DMS114 treated with DMSO at 0.1 percent for 48 hours (cell line): ENCODE results near the gene PREB.

ENCODE experiments used
- DNase-seq: peaks from one replicate; lab custom pipeline; 2025; ENCODE audit not compliant: unreplicated experiment; lab: John Stamatoyannopoulos, UW

PREB gene

DNA sequence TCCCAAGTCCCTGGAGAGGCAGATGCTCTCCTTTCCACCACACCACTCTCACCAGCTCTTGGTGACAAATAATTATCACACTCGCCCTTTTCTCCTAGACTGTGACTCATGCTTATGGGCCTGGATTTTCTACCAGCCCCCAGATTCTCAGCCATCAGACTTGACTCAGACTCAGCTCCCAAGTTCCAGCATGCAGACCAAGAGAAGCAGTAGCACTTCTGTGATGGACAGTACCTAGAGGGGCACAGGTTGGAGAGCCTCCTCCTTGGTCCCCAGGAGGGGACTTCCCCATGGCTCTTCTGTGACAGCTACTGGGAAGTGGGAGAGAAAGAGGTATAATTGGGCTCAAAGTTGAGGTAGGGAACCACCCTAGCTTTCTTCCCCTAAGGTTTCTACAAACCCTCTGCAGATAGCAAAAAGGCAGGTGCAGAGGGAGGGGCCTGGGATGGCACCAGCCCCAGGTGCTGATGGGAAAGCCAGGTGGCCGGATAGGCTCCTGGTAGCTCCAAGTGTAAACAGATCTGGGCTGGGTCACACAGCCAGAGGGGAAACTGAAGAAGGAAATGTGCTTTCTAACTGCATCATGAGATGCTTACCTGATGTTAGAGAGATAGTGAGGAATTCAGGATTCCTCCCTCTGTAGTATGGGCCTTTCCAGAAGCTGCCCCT lies 18.5 kb upstream of the PREB start:
- no peak for DNase-seq

DNA sequence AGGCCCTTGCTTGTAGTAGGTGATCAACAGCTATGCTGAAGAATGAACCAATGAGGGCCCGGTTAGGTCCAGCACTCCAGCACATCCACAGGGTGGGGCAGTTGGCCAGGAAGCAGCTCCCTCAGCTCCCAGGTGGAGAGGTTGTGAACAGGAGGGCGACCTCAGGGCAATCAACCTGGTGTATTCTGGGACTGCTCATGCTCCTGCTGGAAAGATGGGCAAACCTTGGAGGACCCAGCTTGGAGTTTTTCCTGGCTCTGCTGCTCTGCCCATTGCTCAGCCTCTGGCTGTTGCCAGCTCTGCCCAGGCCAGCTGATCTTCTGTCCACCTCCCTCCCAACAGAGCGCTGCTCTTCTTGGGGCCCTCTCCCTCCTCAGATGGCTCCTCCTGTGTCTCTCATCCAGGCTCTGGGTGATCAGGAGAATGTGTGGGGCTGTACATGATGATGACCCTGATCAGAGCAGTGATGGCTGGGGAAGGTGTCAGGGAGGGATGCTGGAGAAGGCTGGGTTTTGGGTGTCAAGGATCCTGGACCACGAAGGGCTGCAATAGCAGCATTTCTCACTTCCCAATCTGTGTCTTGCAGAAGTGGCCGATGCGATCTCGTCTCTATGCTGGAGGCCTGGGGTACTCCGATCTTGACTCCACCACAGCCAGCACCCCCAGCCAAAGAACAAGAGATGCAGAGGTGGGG lies 17.8 kb upstream of the PREB start:
- no peak for DNase-seq

- DNase-seq, result no peak
Observed at GRCh38 chr2:27150639-27151230, 16.3 kb upstream of the PREB start.

GRCh38 chr2:27149570-27150405 lies 15.4 kb upstream of the PREB start:
- DNase-seq, result no peak

DNA sequence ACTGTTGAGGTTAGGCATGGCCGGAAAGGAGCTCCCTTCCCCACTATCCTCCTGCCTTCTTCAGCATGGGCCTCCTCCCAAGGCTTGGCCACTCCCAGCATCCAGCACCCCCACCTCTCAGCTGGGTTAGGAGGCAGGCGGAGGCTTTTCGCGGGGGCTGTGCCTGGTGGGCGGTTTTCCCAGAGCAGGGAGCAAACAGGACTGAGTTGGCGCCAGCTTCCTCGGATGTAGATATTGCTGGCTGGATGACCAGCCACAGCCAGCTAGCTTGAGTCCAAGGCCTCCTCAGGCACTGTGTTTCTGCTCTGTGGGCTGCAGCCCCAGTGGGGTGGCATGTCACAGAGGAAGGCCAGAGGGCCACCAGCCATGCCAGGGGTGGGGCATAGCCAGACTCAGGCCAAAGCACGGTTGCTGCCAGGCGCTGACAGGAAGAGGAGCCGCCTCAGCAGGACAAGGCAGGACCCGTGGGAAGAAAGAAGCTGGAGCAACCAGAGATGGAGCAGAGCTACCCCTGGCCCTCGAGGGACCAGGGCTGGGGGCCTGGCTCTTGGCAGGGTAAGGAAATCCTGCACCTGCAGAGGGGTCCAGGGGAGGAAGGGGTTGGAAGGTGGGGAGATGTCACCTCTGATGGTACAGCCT lies 14.5 kb upstream of the PREB start, which contains the start of gene TCF23:
TSS of gene TCF23 (plus strand) at position 204 of the 639 bp plus-strand sequence. CDS start at position 334, 130 bp downstream.
- no peak for DNase-seq

DNA sequence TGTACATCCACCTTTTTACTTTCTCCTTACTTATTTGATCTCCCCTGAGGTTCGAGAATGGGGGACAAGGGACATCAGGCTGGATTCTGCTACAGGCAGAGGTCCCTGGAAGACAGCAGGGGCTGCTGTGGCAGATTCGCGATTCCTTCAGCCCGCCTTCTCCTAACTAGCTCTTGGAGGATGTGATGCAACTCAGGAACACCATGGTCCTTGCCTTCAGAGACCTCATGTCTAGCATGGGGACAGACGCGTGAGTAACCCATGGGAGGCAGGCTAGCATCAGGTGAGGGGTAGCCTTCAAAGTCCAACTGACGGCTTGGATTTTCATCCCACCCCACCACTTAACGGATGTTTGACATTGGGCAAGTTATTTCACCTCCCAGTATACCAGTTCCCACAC lies 13.5 kb upstream of the PREB start:
- DNase-seq, result no peak

DNA sequence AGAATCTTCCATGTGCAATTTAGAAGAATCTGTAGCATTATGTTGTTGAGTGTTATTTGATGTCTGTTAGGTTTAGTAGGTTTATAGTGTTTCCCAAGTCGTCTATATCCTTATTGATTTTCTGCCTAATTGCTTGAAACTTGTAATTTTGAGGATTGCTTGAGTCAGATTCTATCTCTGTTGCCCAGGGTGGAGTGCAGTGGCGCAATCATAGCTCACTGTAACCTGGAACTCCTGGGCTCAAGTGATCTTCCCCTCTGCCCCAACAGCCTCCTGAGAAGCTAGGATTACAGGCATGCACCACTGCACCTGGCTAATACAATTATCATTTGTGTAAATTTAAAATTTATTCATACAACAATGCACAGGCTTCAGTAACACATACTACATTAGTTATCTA lies 11.2 kb upstream of the PREB start:
- DNase-seq, result no peak

GRCh38 chr2:27143285-27143684 lies 8.8 kb upstream of the PREB start:
- DNase-seq, result no peak

- no peak for DNase-seq
Observed at GRCh38 chr2:27139310-27139709, 4.9 kb upstream of the PREB start, which contains the start of gene PRR30. Gene PRR30, minus strand, starts transcription at chr2:27139410. Its CDS starts 1,081 bp downstream, at chr2:27138329.

GRCh38 chr2:27138111-27138510 lies 3.7 kb upstream of the PREB start:
- no peak for DNase-seq

DNA sequence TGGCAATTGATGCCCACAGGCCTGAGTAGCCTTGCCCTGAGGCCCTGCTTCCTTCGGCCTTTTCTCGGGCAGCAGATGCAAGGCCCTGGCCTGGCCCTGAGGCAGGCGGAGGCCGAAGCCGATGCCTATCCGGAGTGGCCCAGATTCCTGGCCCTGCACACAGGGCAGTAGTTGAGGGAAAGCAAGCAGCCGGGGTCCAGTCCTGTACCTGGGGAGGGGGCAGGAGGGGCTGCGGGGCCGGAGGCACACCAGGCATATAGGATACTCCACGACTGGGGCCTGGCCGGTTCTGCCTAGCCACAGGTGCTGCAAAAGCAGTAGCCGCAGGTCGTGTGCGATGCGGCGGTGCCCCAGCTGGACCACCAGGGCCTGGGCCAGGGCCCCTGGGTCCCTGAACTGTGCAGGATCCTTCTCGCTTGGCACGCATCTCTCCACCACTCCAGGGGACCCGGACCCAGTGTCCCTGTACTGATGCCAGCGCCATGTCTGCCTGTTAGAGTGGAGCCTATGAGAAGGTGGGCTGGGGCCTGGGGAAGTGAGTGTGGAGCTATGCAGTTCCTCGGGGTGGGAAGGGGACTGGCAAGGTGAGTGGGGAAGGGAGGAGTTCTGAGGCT lies 3.0 kb upstream of the PREB start:
- DNase-seq, result no peak

GRCh38 chr2:27136751-27137150 lies 2.3 kb upstream of the PREB start:
- DNase-seq, result no peak

DNA sequence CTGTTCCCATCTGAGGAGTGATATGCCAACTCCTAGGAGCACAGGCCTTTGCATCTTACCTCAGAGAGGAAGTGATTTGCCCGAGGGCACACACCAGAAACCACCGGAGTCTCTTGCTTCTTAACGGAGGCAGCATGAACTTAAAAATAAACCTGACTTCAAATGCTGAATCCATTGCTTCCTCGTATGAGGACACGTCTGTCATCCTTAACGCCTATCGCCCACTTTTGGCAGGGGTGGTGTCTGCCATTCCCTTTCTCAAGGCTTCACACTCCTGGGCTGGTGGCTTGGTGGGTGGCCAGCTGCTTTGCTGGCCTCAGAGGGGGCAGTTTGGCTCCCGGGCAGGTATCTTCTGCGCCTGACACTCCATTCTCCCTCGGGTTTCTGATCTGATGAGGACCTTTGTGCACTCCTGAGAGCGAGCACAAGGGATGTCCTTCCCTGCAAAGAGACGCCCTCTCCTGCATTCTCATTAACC lies 1.1 kb upstream of the PREB start:
- no peak for DNase-seq

DNA sequence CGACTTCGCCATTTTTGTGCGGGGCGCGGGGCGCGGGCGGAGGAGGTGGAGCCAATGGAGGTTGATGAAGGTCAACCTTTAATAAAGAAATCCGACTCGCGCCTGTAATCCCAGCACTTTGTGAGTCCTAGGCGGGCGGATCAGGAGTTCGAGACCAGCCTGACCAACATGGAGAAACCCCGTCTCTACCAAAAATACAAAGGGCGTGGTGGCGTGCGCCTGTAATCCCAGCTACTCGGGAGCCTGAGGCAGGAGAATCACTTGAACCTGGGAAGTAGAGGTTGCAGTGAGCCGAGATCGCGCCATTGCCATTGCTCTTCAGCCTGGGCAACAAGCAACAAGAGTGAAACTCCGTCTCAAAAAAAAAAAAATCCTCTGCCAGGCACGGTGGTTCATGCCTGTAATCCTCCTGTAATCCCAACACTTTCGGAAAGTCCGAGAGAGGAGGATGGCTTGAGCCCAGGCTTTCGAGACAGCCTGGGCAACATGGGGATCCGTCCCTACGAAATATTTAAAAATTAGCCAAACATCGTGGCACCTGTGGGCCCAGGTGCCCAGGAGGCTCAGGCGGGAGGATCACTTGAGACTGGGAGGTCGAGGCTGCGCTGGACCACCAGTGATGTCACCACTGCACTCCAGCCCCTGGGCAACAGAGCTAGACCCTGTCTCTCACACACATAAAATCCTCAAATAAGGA lies 493 bp upstream of the PREB start:
- no peak for DNase-seq

DNA sequence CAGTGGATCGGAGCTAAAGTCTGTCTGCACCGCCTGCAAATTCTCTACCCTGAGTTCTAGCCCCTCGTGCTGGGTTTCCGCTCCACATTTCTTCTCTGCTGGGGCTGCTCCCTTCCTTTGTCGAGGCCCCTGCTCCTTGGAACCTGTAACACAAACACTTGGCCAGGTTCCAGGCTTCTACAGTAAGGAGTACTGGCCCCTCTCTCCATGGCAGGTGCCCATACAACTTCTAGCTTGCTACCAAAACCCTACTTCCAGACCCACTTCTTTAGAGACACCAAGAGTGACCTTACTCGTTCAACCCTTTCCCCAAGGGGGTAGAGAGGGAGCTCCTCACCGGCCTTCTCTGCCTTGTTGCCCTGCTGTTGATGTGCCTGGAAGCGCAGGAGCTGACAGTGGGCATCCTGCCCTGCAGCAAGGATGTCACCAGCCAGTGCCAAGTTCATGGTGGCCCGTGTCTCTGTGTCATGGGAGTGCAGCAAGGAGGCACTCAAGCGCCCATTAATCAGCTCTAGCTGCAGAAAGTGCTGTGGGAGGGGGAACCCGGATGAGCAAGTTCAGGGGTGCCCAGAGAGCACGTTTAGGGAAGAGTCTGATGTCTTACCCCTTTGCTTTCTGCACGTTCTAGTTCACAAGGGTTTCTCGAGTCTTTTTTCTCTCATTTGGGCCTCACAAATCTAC lies 1.1 kb downstream of the PREB start:
- no peak for DNase-seq

GRCh38 chr2:27131429-27131828 lies 3.0 kb downstream of the PREB start:
- DNase-seq, result no peak

DNA sequence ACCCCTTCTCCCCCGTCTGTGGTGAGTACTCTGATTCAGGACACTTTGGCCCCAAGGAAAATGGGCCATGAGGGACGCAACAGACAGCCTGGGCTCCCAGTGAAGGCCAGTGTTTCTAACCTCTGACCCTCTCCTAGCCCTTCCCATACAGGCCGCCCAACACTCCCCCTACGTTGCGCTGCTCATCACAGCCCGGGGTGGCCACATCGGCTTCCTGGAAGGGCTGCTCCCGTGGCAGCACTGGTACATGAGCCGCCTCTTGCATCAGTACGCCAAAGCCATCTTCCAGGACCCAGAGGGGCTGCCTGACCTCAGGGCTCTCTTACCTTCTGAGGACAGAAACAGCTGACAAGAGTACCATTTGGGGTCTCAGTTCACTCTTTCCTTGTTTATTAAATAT lies 4.0 kb downstream of the PREB start:
- no peak for DNase-seq

GRCh38 chr2:27128668-27129571 lies 5.5 kb downstream of the PREB start:
- DNase-seq, result no peak
